ENCODE measurements around the gene RAP1GAP2. TPM values are rescaled to one million over a fixed set of nuclear protein-coding genes. Genes with fewer than 3 reads are reported as not detected.

Gene RAP1GAP2
- total and polyA plus RNA-seq, 2 of the 8 experiments (the other 6 are each of a cell fraction or from before 2014, with no cell fraction given), result 24.0 to 63.8 TPM

- TF ChIP-seq RBBP5 (IDR thresholded peaks at IDR 0.05; ENCODE audit: borderline replicate concordance, low read depth, low read length), result no peak
Observed at GRCh38 chr17:2851615-2852014, 55.4 kb downstream of the RAP1GAP2 start (continued).
